ENCODE results near the gene COL26A1.

COL26A1 gene

GRCh38 chr7:101591504-101591903 lies 228.8 kb downstream of the COL26A1 start:
- no peak for DNase-seq (ENCODE audit: extremely low read depth, insufficient read length)
- TF ChIP-seq, protein P1, sequence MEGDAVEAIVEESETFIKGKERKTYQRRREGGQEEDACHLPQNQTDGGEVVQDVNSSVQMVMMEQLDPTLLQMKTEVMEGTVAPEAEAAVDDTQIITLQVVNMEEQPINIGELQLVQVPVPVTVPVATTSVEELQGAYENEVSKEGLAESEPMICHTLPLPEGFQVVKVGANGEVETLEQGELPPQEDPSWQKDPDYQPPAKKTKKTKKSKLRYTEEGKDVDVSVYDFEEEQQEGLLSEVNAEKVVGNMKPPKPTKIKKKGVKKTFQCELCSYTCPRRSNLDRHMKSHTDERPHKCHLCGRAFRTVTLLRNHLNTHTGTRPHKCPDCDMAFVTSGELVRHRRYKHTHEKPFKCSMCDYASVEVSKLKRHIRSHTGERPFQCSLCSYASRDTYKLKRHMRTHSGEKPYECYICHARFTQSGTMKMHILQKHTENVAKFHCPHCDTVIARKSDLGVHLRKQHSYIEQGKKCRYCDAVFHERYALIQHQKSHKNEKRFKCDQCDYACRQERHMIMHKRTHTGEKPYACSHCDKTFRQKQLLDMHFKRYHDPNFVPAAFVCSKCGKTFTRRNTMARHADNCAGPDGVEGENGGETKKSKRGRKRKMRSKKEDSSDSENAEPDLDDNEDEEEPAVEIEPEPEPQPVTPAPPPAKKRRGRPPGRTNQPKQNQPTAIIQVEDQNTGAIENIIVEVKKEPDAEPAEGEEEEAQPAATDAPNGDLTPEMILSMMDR (IDR thresholded peaks at IDR 0.05; ENCODE audit: insufficient read depth, low read length, poor library complexity, severe bottlenecking), result no peak
- H3K4me3 ChIP-seq (replicated peaks; ENCODE audit: low read depth, low read length), result no peak overlapping the region
- no peaks in the 10 kb centered on the region; the same call in 1 of the 2 replicates for H3K27me3 ChIP-seq (replicated peaks; ENCODE audit: control insufficient read depth, insufficient read depth, low read length)
- no peaks in the 10 kb centered on the region for H3K36me3 ChIP-seq (ENCODE audit: control insufficient read depth, insufficient read depth, low read length)

DNA sequence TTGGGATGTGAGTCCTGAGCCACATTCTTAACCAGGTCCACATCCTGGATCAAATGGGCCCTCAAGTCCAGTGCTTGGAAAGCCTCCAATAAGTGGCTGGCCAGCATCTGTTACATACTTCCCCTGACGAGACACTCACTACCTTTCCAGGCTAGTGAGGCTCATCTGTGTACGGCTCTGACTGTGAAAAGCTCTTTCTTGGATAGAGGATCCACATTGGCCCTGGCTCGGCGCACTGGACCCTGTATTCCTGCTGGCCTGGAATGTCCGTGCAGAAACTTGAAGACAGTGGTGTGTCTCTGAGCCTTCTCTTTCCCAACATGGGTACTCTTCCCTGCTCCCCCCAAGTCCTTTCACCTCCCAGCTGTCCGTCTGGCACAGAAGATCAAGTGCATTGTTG lies 230.9 kb downstream of the COL26A1 start:
- no peak for DNase-seq (ENCODE audit: extremely low read depth, insufficient read length)

GRCh38 chr7:101594790-101595189 lies 232.1 kb downstream of the COL26A1 start:
- no peaks in the 10 kb centered on the region; the same call in 1 of the 2 replicates for H3K27me3 ChIP-seq (replicated peaks; ENCODE audit: control insufficient read depth, insufficient read depth, low read length)
- no peak for DNase-seq (ENCODE audit: extremely low read depth, insufficient read length)
- no peaks in the 10 kb centered on the region for H3K36me3 ChIP-seq (ENCODE audit: control insufficient read depth, insufficient read depth, low read length)
- TF ChIP-seq, protein P1 (IDR thresholded peaks at IDR 0.05; ENCODE audit: insufficient read depth, low read length, poor library complexity, severe bottlenecking), result no peak
- no peak overlapping the region for H3K4me3 ChIP-seq (replicated peaks; ENCODE audit: low read depth, low read length)

More for the DNA sequence above, 230.9 kb downstream of the COL26A1 start:
- Histone ChIP-seq H3K36me3 (ENCODE audit: control insufficient read depth, insufficient read depth, low read length) (no peaks in the 10 kb centered on the region), H3K4me3 (replicated peaks; ENCODE audit: low read depth, low read length) (no peak overlapping the region), H3K27me3 (replicated peaks; ENCODE audit: control insufficient read depth, insufficient read depth, low read length) (no peaks in the 10 kb centered on the region; the same call in 1 of the 2 replicates)
- TF ChIP-seq, protein P1 (IDR thresholded peaks at IDR 0.05; ENCODE audit: insufficient read depth, low read length, poor library complexity, severe bottlenecking), result no peak

GRCh38 chr7:101595246-101595645 lies 232.6 kb downstream of the COL26A1 start:
- no peaks in the 10 kb centered on the region; the same call in 1 of the 2 replicates for H3K27me3 ChIP-seq (replicated peaks; ENCODE audit: control insufficient read depth, insufficient read depth, low read length)
- H3K36me3 ChIP-seq (ENCODE audit: control insufficient read depth, insufficient read depth, low read length), result no peaks in the 10 kb centered on the region
- DNase-seq (ENCODE audit: extremely low read depth, insufficient read length), result no peak
- H3K4me3 ChIP-seq (replicated peaks; ENCODE audit: low read depth, low read length), result no peak overlapping the region
- TF ChIP-seq, protein P1 (IDR thresholded peaks at IDR 0.05; ENCODE audit: insufficient read depth, low read length, poor library complexity, severe bottlenecking), result no peak

GRCh38 chr7:101595766-101596537 lies 233.3 kb downstream of the COL26A1 start:
- DNase-seq (ENCODE audit: extremely low read depth, insufficient read length), result no peak
- Histone ChIP-seq H3K36me3 (ENCODE audit: control insufficient read depth, insufficient read depth, low read length) (no peaks in the 10 kb centered on the region), H3K27me3 (replicated peaks; ENCODE audit: control insufficient read depth, insufficient read depth, low read length) (no peaks in the 10 kb centered on the region; the same call in 1 of the 2 replicates), H3K4me3 (replicated peaks; ENCODE audit: low read depth, low read length) (no peak overlapping the region)
- TF ChIP-seq, protein P1 (IDR thresholded peaks at IDR 0.05; ENCODE audit: insufficient read depth, low read length, poor library complexity, severe bottlenecking), result no peak
